Activated CD8-positive, alpha-beta memory T cell treated with anti-CD3 and anti-CD28 coated beads for 48 hours (primary cell): ENCODE results near the gene CFAP210.
"Not testable (repeated sequence)": the region's sequence is repeated elsewhere in the genome, so short reads cannot be mapped to it uniquely, and the experiment has no call there.

Experiments
- DNase-seq, 3 experiments: peaks; one replicate each; pipeline ENCODE4 v3.0.0-alpha.2; 2020; ENCODE audit warnings: low read depth in 2 of 3, low spot score in 2 of 3

CFAP210 gene

GRCh38 chr2:169712791-169713227 is 18.6 kb upstream of the CFAP210 start:
- no peak for DNase-seq

- no peak for DNase-seq
Measured at GRCh38 chr2:169711751-169712509, 17.7 kb upstream of the CFAP210 start.

- DNase-seq = no peak
Measured at GRCh38 chr2:169709981-169710380, 15.8 kb upstream of the CFAP210 start.

- DNase-seq = no peak
Measured at GRCh38 chr2:169709331-169709730, 15.1 kb upstream of the CFAP210 start.

GRCh38 chr2:169707626-169708025 is 13.4 kb upstream of the CFAP210 start:
- no peak for DNase-seq

- no peak for DNase-seq
Measured at GRCh38 chr2:169705927-169706326, 11.7 kb upstream of the CFAP210 start.

- no peak for DNase-seq
Measured at GRCh38 chr2:169704160-169704708, 10.0 kb upstream of the CFAP210 start.

- DNase-seq = no peak
Measured at GRCh38 chr2:169702996-169703395, 8.8 kb upstream of the CFAP210 start.

- DNase-seq = not testable (repeated sequence)
Measured at GRCh38 chr2:169699173-169699572, 5.0 kb upstream of the CFAP210 start.

GRCh38 chr2:169696381-169696780 is 2.2 kb upstream of the CFAP210 start:
- DNase-seq = no peak

- no peak for DNase-seq
Measured at GRCh38 chr2:169694894-169695260, 672 bp upstream of the CFAP210 start.

GRCh38 chr2:169693360-169693759 is 845 bp downstream of the CFAP210 start:
- DNase-seq = no peak

GRCh38 chr2:169692718-169693117 is 1.5 kb downstream of the CFAP210 start:
- DNase-seq = no peak

- DNase-seq = no peak
Measured at GRCh38 chr2:169690958-169691357, 3.2 kb downstream of the CFAP210 start.

GRCh38 chr2:169687943-169688342 is 6.3 kb downstream of the CFAP210 start:
- DNase-seq = not testable (repeated sequence)

- not testable (repeated sequence) for DNase-seq
Measured at GRCh38 chr2:169686825-169687224, 7.4 kb downstream of the CFAP210 start.

- not testable (repeated sequence) for DNase-seq
Measured at GRCh38 chr2:169684712-169685111, 9.5 kb downstream of the CFAP210 start.

GRCh38 chr2:169684135-169684565 is 10.1 kb downstream of the CFAP210 start:
- DNase-seq = no peak

GRCh38 chr2:169683425-169684134 is 10.6 kb downstream of the CFAP210 start:
- DNase-seq = no peak

GRCh38 chr2:169683054-169683424 is 11.2 kb downstream of the CFAP210 start:
- no peak for DNase-seq

- DNase-seq = no peak
Measured at GRCh38 chr2:169676850-169677249, 17.4 kb downstream of the CFAP210 start.

- no peak for DNase-seq
Measured at GRCh38 chr2:169676357-169676756, 17.8 kb downstream of the CFAP210 start.
